ENCODE data around the gene AAGAB. TPM values are rescaled to one million over a fixed set of nuclear protein-coding genes. Genes with fewer than 3 reads are reported as not detected.

The AAGAB gene
- total RNA-seq, 1 donor from 2014 or later = 90.8 TPM

DNA sequence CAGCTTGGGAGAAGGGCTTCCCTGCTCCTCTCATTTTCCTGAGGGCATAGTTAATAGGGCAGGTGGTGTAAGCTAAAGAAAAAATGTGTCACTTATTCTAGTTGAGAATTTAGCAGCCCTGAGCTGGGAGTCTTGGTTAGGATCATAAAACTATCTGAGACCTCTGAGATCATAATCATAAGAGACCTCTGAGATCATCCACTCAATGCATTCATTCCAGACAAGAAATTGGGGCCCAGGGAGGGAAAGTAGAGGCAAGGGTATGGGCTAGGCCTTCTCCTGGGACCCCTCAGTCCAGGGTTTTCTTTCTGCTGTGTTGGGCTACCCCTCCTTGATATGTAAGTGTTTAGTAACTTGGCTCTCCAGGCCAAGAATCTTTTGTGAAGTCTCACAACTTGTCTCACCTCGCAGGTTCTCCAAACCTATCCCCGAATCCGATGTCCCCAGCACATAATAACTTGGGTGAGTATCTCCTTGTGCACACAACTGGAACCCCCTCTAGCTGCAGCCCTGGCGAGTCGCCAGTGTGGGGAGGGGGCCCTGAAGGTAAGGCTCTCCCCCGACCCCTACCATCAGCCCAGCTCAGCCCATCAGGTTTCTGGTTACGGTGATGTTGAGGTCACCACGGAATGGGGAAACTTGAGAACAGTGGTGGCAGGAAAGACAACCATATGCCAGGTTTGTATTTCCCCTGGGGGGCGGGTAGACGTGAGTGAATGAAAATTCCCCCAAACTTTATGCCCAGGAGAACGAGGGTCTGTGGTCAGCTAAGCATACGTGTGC lies 84.1 kb downstream of the AAGAB start:
- DNase-seq (ENCODE audit: low read depth) (no peak), FAIRE-seq (no peak)
- Histone ChIP-seq H3K27me3 (ENCODE audit: control insufficient read depth, insufficient read depth, low read length) (no peaks in the 10 kb centered on the region), H3K4me3 (ENCODE audit: low read depth, low read length) (no peak overlapping the region), H3K36me3 (ENCODE audit: control insufficient read depth, insufficient read depth, low read length) (peaks cover 23% of the 10 kb centered on the region)
- TF ChIP-seq, protein P1, sequence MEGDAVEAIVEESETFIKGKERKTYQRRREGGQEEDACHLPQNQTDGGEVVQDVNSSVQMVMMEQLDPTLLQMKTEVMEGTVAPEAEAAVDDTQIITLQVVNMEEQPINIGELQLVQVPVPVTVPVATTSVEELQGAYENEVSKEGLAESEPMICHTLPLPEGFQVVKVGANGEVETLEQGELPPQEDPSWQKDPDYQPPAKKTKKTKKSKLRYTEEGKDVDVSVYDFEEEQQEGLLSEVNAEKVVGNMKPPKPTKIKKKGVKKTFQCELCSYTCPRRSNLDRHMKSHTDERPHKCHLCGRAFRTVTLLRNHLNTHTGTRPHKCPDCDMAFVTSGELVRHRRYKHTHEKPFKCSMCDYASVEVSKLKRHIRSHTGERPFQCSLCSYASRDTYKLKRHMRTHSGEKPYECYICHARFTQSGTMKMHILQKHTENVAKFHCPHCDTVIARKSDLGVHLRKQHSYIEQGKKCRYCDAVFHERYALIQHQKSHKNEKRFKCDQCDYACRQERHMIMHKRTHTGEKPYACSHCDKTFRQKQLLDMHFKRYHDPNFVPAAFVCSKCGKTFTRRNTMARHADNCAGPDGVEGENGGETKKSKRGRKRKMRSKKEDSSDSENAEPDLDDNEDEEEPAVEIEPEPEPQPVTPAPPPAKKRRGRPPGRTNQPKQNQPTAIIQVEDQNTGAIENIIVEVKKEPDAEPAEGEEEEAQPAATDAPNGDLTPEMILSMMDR (IDR thresholded peaks at IDR 0.05; ENCODE audit: insufficient read depth, low read length, severe bottlenecking) = no peak

DNA sequence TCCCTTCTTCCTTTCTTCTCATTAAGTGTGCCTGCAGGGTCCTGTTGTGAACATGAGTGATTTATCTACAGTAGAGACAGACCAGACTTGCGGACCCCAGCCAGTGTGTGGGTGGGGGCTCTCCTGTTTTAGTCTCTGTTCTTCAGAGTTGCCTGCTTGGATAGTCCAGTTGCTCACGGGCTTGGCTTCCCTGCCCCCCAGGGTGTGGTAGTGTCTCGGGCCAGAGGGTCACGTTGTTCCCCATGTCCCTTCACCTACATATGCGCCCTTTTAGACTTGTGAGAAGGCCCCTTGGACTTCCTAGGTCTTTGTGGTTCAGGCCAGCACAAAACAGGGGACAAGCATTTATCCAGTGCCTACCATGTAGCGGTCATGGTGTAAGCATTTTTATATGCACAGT lies 85.8 kb downstream of the AAGAB start:
- no peaks in the 10 kb centered on the region for H3K27me3 ChIP-seq (ENCODE audit: control insufficient read depth, insufficient read depth, low read length)
- TF ChIP-seq, protein P1 (IDR thresholded peaks at IDR 0.05; ENCODE audit: insufficient read depth, low read length, severe bottlenecking) = no peak
- no peak overlapping the region for H3K4me3 ChIP-seq (ENCODE audit: low read depth, low read length)
- H3K36me3 ChIP-seq (ENCODE audit: control insufficient read depth, insufficient read depth, low read length) = peaks cover 29% of the 10 kb centered on the region
- DNase-seq (ENCODE audit: low read depth) (no peak), FAIRE-seq (no peak)

DNA sequence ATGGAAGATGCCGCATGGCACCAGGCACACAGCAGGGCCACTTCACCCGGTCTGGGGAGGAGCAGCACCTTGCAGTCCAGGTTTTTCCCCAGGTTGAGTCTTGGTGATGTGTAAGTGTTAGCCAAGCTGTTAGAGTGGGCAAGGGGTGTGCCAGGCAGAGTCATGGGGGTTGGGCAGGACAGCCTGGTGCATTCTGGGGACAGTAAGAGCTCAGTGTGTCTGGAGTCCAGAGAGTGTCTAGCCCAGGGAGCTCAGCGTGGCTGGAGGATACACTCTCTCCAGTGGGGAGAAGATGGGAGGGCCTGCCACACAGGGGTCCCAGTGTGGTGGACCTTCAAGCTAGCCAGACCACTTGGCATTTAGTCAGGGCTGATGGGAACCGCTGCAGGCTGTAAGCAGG lies 87.4 kb downstream of the AAGAB start:
- Histone ChIP-seq H3K27me3 (ENCODE audit: control insufficient read depth, insufficient read depth, low read length) (no peaks in the 10 kb centered on the region), H3K4me3 (ENCODE audit: low read depth, low read length) (no peak overlapping the region), H3K36me3 (ENCODE audit: control insufficient read depth, insufficient read depth, low read length) (peaks cover 28% of the 10 kb centered on the region)
- TF ChIP-seq, protein P1 (IDR thresholded peaks at IDR 0.05; ENCODE audit: insufficient read depth, low read length, severe bottlenecking) = no peak
- DNase-seq (ENCODE audit: low read depth) (no peak), FAIRE-seq (peak; percentile 7)

DNA sequence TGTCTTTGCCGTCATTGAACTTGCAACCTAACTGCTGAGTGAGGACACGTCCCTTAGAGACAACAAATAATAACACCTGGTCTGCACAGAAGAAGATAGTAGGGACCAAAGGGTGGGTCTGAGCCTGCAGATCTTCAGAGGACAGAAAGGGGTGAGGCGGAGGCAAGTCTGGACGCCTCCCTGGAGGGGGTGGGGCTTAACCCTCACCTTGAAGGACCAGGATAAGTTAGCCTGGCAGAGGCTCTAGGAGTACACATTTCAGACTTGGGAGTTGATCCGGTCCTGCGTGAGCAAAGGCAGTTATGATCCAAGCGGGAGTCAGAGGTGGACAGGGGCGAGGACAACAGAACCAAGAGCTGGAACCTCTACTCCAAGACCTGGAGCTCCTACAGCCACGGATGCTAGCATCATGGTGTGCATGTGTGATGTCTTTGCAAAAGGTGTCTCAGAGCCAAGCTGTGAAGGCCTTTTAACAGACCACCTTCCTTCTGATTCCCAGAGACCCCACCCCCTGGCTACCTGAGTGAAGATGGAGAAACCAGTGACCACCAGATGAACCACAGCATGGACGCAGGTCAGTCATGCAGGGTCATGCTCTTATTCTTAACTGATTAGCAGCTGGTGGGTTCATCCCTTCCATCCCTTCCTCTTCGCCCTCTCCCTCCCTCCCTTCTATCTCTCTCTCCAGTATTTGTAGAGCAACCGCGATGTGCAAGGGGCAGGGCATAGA lies 88.0 kb downstream of the AAGAB start:
- DNase-seq (ENCODE audit: low read depth) = peak; percentile 53
- peak; percentile 90 for FAIRE-seq
- TF ChIP-seq, protein P1 (IDR thresholded peaks at IDR 0.05; ENCODE audit: insufficient read depth, low read length, severe bottlenecking) = no peak
- Histone ChIP-seq H3K4me3 (ENCODE audit: low read depth, low read length) (no peak overlapping the region), H3K27me3 (ENCODE audit: control insufficient read depth, insufficient read depth, low read length) (no peaks in the 10 kb centered on the region), H3K36me3 (ENCODE audit: control insufficient read depth, insufficient read depth, low read length) (peaks cover 25% of the 10 kb centered on the region)

DNA sequence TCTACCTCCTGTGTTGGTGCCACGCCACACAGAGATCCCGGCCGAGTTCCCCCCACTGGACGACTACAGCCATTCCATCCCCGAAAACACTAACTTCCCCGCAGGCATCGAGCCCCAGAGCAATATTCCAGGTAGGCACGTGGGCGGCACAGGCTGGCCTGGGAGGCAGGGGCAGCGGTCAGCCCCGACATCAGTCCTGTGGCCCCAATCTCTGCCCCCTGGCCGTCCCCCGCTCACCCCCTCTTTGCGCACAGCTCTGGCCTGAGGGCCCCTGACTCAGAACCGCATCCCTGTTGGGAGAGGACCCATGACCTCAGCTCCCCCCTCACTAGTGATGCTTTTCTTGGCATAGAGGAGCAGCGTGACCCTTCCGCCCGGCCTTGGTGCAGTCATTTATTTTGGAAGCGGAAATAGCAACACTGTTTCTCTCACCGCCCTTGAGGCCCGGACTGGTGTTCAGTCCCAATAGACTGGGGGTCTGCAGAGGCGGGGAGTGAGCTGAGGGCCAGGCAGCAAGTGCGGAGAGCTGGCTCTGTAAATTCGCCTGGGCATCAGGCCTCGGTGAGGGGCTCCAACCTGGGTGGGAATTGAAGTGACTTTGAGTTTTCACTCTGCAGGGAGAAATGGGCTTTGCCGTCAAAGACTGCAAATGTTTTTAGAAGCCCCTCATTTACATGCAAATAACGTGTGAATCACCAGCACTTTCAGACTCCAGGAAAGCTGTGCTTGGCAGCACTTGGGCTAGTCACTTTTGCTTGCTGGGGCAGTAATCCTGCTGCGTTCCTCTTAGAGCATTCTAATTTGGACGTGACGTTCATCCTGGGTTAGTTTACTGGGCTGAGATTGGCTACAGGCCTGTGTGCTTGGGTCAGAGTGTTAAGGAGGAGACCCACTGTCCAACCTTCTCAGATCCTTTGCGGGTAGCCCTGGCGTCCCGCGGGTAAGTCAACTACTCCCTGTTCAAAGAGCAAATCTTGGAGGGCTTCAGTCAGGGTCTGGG lies 88.9 kb downstream of the AAGAB start:
- DNase-seq (ENCODE audit: low read depth) (peak; percentile 45), FAIRE-seq (peak; percentile 13)
- TF ChIP-seq, protein P1 (IDR thresholded peaks at IDR 0.05; ENCODE audit: insufficient read depth, low read length, severe bottlenecking) = no peak
- H3K4me3 ChIP-seq (ENCODE audit: low read depth, low read length) = no peak overlapping the region
- no peaks in the 10 kb centered on the region for H3K27me3 ChIP-seq (ENCODE audit: control insufficient read depth, insufficient read depth, low read length)
- peaks cover 23% of the 10 kb centered on the region for H3K36me3 ChIP-seq (ENCODE audit: control insufficient read depth, insufficient read depth, low read length)

Data from bronchial epithelial cell (primary cell).